Neutrophil (primary cell): ENCODE results near the gene OPN4.

Source experiments
- H3K27ac ChIP-seq: fragments of 200-600 bp; sonication (generic); 2 replicates; pipeline ENCODE4 v1.5.1; 2016; ENCODE audit warnings: mild to moderate bottlenecking, moderate library complexity
- H3K27me3 ChIP-seq: fragments of 200-600 bp; sonication (generic); 2 replicates; pipeline ENCODE4 v1.6.0; 2016; ENCODE audit warnings: mild to moderate bottlenecking
- H3K36me3 ChIP-seq: fragments of 200-600 bp; sonication (generic); 2 replicates; pipeline ENCODE4 v1.5.1; 2017
- H3K4me1 ChIP-seq, 2 experiments: fragments of 200-600 bp in 1 of 2; sonication (generic) in 1 of 2; 1 replicate in 1 of 2; 2 replicates in 1 of 2; pipeline versions ENCODE4 v1.5.1 to v1.6.1; 2013 to 2016; ENCODE audit warnings: low read depth in 1 of 2, low read length in 1 of 2, mild to moderate bottlenecking in 1 of 2, moderate library complexity in 1 of 2; ENCODE audit not compliant: control insufficient read depth in 1 of 2, insufficient read depth in 1 of 2
- H3K4me3 ChIP-seq, 2 experiments: fragments of 200-600 bp in 1 of 2; sonication (generic) in 1 of 2; 1 replicate in 1 of 2; 2 replicates in 1 of 2; pipeline ENCODE4 v1.5.1; 2013 to 2016; ENCODE audit warnings: low read depth in 1 of 2, low read length in 1 of 2, mild to moderate bottlenecking in 1 of 2, moderate library complexity in 1 of 2
- H3K9me3 ChIP-seq: fragments of 200-600 bp; sonication (generic); 2 replicates; pipeline ENCODE4 v1.5.1; 2016
- CTCF ChIP-seq: fragments of 200-600 bp; sonication (generic); IDR thresholded peaks from 2 replicates; pipeline ENCODE4 v1.5.1; 2016; ENCODE audit warnings: antibody characterized with exemption

Gene OPN4

DNA sequence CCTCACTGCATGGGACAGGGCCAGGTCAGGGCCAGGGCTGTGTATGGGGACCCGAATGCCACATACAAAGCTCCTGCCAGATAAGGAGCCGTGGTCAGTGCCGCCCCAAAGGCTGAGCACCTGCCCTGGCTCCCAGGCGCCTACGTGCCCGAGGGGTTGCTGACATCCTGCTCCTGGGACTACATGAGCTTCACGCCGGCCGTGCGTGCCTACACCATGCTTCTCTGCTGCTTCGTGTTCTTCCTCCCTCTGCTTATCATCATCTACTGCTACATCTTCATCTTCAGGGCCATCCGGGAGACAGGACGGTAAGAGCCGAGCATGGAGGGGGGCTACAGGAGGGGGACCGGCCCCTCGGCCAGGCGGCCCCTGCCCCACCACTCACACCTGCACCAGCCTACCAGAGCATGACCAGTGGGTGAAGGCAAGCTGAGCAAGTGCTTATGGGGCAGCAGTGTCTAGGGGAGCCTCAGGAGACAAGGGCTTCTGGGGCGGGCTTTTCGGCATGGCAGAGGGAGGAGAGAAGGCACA lies 4.9 kb downstream of the OPN4 start:
- Histone ChIP-seq H3K9me3 (no peaks in the 10 kb centered on the region), H3K27ac (no peak overlapping the region), H3K27me3 (no peaks in the 10 kb centered on the region), H3K4me3 (no peak overlapping the region), H3K36me3 (no peaks in the 10 kb centered on the region), H3K4me1 (no peaks in the 10 kb centered on the region)
- no peak for TF ChIP-seq CTCF

- Histone ChIP-seq H3K9me3 (no peaks in the 10 kb centered on the region), H3K36me3 (no peaks in the 10 kb centered on the region), H3K27ac (no peak overlapping the region), H3K4me1 (no peaks in the 10 kb centered on the region), H3K4me3 (no peak overlapping the region), H3K27me3 (no peaks in the 10 kb centered on the region)
- TF ChIP-seq CTCF: no peak
These were observed 5.5 kb downstream of the OPN4 start for GRCh38 chr10:86659721-86660453.

DNA sequence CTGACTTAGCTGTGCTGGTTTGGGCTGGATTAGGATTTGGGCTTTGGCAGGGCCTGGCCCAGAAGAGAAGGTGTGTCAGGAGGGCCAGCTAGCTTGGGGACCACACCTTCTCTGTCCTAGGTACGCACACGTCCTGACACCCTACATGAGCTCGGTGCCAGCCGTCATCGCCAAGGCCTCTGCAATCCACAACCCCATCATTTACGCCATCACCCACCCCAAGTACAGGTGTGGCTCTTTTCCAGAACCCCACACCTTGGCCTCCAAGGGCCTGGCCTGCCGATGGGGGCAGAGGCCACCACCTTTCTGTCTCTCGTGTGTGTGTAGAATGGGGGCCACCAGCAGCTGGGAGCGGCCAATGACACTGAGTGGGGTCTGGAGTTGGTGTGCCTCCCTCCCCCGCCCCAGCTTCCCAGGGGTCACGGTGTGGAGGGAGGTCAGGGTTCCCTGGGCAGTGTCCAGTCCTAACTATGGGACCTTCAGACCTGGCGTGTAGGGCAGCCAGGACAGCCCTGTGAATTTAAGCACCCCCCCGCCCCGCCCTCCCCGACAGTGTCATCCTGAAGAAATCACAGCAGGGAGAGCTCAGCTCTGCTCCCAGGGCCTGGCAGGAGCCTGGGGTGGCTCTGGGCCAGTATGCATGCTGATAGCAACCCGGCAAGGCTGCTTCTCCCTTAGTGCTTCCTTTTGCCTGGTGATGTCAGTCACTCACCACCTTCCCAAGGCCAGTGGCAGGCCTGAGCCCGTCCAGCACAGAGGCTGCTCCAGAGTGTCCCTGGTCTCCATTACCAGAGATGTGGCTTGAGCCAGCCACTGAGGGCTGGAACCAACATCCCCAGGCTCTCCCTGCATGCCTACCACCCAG lies 7.0 kb downstream of the OPN4 start:
- H3K9me3 ChIP-seq: no peaks in the 10 kb centered on the region
- TF ChIP-seq CTCF: no peak
- no peaks in the 10 kb centered on the region for H3K4me1 ChIP-seq
- no peaks in the 10 kb centered on the region for H3K27me3 ChIP-seq
- no peak overlapping the region for H3K4me3 ChIP-seq
- no peaks in the 10 kb centered on the region for H3K36me3 ChIP-seq
- H3K27ac ChIP-seq: no peak overlapping the region

DNA sequence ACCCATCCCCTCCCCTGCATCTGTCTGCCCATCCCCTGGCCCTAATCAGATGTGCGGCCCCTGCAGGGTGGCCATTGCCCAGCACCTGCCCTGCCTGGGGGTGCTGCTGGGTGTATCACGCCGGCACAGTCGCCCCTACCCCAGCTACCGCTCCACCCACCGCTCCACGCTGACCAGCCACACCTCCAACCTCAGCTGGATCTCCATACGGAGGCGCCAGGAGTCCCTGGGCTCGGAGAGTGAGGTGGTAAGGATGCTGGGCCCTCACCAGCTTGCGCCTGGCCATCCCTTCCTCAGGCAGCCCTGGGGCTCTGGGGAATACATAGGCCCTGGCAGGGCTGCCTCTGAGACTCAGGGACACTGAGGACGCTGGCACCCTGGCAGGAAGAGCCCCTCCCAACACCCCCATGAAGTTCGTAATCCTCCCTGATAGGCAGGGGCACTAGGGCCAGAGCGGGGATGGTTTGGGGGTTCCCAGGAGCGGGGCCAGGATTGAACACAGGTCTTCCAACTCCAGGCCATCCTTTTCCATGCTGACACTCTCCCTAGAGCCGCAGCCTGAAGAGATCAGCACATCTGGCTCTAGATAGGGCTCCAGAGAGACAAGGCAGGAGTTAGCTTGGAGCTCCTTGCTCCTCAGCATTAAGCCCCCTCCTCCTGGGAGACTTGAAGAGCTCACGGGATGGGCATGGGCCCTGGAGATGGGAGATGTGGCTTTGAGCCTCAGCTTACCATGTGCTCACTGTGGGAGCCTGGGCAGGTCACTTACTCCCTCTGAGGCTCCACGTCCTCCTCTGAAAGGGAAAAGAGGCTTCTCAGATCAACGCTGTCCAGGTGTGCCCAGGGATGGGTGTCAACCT lies 8.1 kb downstream of the OPN4 start:
- H3K9me3 ChIP-seq: no peaks in the 10 kb centered on the region
- H3K27ac ChIP-seq: no peak overlapping the region

More for the DNA sequence above, 8.1 kb downstream of the OPN4 start:
- no peaks in the 10 kb centered on the region for H3K4me1 ChIP-seq
- H3K4me3 ChIP-seq: no peak overlapping the region
- no peaks in the 10 kb centered on the region for H3K36me3 ChIP-seq
- no peak for TF ChIP-seq CTCF
- no peaks in the 10 kb centered on the region for H3K27me3 ChIP-seq
